Sciatic nerve (tissue), 1 donor: Measurements from ENCODE around the gene SIL1. TPM values are rescaled to one million over a fixed set of nuclear protein-coding genes. Genes with fewer than 3 reads are reported as not detected.

ENCODE experiments used
- total RNA-seq: library from RNA; stranded (reverse); fragmentation: NEBNext Ultra II Directional; extraction: Animal tissue kit (Norgen Biotek cat#: 25700); gene quantifications from one replicate; pipeline ENCODE4 v1.2.1, GENCODE V29; 2021
- donor health status: DM: no; HTN: no; CAD: no.

SIL1 gene
- total RNA-seq, 1 donor from 2014 or later, result 54.7 TPM

Other genes with a start within 250 kb of the SIL1 start
- 208 TPM for gene MATR3, start 95.4 kb upstream of the SIL1 start, total RNA-seq
- 92.2 TPM for gene PAIP2, start 143.5 kb upstream of the SIL1 start, total RNA-seq
- not detected for gene SLC23A1, start 184.9 kb upstream of the SIL1 start, total RNA-seq
- 0.71 TPM for gene MZB1, start 191.5 kb upstream of the SIL1 start, total RNA-seq
- gene PROB1, start 196.7 kb upstream of the SIL1 start, total RNA-seq, result 1.6 TPM
- 4.0 TPM for gene SPATA24, start 205.7 kb upstream of the SIL1 start, total RNA-seq
- gene DNAJC18, start 241.2 kb upstream of the SIL1 start, total RNA-seq, result 29.6 TPM